K562 (cell line): ENCODE data around the gene WDFY2. TPM values are rescaled to one million over a fixed set of nuclear protein-coding genes. Genes with fewer than 3 reads are reported as not detected.

Experiments
- ATAC-seq: fragments of 200-7000 bp; cut with Tn5 transposase; 3 replicates; pipeline ENCODE4 v1.9.1; 2020; ENCODE audit warnings: moderate library complexity
- BruUV-seq: library from RNA; stranded (reverse); fragments of 400-500 nt; replicated peaks from 2 replicates; lab custom pipeline; 2021; lab: Mats Ljungman, UMichigan
- CTCF ChIA-PET: fragments of 300-600 bp; formaldehyde crosslinking; extraction: SDS; loops from one replicate; lab custom pipeline; 2021; ENCODE audit warnings: low intra/inter-chr PET ratio; lab: Yijun Ruan, JAX
- POLR2A ChIA-PET: fragments of 300-600, 350-650 bp; sonication (Branson Sonifier 250); formaldehyde crosslinking; extraction: SDS; loops from one replicate; lab custom pipeline; 2021; ENCODE audit warnings: antibody characterized with exemption, inconsistent platforms; lab: Yijun Ruan, JAX
- DNase-seq, 4 experiments: peaks; one replicate each; pipeline versions ENCODE4 v3.0.0 to v3.0.0-alpha.2; 2011 to 2018; ENCODE audit warnings: low spot score in 3 of 4, mixed read lengths in 3 of 4; ENCODE audit errors: extremely low read depth in 1 of 4
- FAIRE-seq: peaks from 2 replicates; lab custom pipeline; 2011; peaks lifted over from hg19 to GRCh38; lab: Jason Lieb, UNC
- H2AFZ ChIP-seq: 2 replicates; pipeline ENCODE4 v1.6.0; 2011; ENCODE audit warnings: low read depth, low read length, control low read depth, inconsistent platforms
- H3K27ac ChIP-seq: fragments of 200-600 bp; 3 replicates; pipeline ENCODE4 v1.8.0; 2011; ENCODE audit warnings: low read depth, mild to moderate bottlenecking, control low read depth, inconsistent platforms, low read length, moderate library complexity, mixed read lengths; ENCODE audit errors: extremely low read depth
- H3K27me3 ChIP-seq, 2 experiments: fragments of 300-600 bp in 1 of 2; 2 replicates in 1 of 2; 3 replicates in 1 of 2; pipeline versions ENCODE4 v1.6.0 to v1.8.0; 2011; ENCODE audit warnings: inconsistent platforms in 2 of 2, low read length in 2 of 2, mild to moderate bottlenecking in 1 of 2, mixed read lengths in 1 of 2, moderate library complexity in 1 of 2; ENCODE audit not compliant: control insufficient read depth in 2 of 2, insufficient read depth in 2 of 2
- H3K36me3 ChIP-seq: fragments of 300-600 bp; 3 replicates; pipeline ENCODE4 v1.8.0; 2011; ENCODE audit warnings: mild to moderate bottlenecking, low read length, inconsistent platforms; ENCODE audit not compliant: control insufficient read depth, insufficient read depth
- H3K4me1 ChIP-seq, 2 experiments: fragments of 200-600 bp in 1 of 2; replicated peaks in 1 of 2; 2 replicates in 1 of 2; 3 replicates in 1 of 2; pipeline versions ENCODE4 v1.5.1 to v1.8.0; 2011; ENCODE audit warnings: inconsistent platforms in 2 of 2, low read length in 2 of 2, mild to moderate bottlenecking in 1 of 2, mixed read lengths in 1 of 2, moderate library complexity in 1 of 2; ENCODE audit not compliant: control insufficient read depth in 2 of 2, insufficient read depth in 2 of 2
- H3K4me2 ChIP-seq: 2 replicates; pipeline ENCODE4 v1.6.1; 2011; ENCODE audit warnings: low read length, control low read depth, inconsistent platforms, mixed read lengths; ENCODE audit not compliant: insufficient read depth
- H3K4me3 ChIP-seq: fragments of 200-600 bp; sonication (generic), shearing (Covaris generic); 2 replicates; pipeline ENCODE4 v1.5.1; 2016; ENCODE audit warnings: control low read depth, inconsistent platforms
- H3K79me2 ChIP-seq: fragments of 200-600 bp; 3 replicates; pipeline ENCODE4 v1.8.0; 2011; ENCODE audit warnings: low read length, inconsistent platforms; ENCODE audit not compliant: control insufficient read depth, insufficient read depth
- H3K9ac ChIP-seq, 2 experiments: 2 replicates each; pipeline versions ENCODE4 v1.6.0 to v1.6.1; 2011; ENCODE audit warnings: low read depth in 2 of 2, low read length in 2 of 2, control low read depth in 1 of 2, inconsistent platforms in 1 of 2, mild to moderate bottlenecking in 1 of 2, mixed read lengths in 1 of 2; ENCODE audit not compliant: insufficient read depth in 1 of 2
- H3K9me1 ChIP-seq: one replicate; pipeline ENCODE4 v1.6.0; 2011; ENCODE audit warnings: inconsistent platforms, mild to moderate bottlenecking, low read length, moderate library complexity; ENCODE audit not compliant: control insufficient read depth, insufficient read depth
- H3K9me3 ChIP-seq: replicated peaks from 2 replicates; pipeline ENCODE4 v1.5.1; 2011; ENCODE audit warnings: low read depth, low read length, inconsistent platforms; ENCODE audit not compliant: control insufficient read depth, insufficient read depth
- H4K20me1 ChIP-seq: replicated peaks from 2 replicates; pipeline ENCODE4 v1.6.1; 2011; ENCODE audit warnings: low read length, inconsistent platforms, mixed read lengths; ENCODE audit not compliant: control insufficient read depth, insufficient read depth
- ASH1L ChIP-seq: fragments of 450-650 bp; IDR thresholded peaks from 2 replicates; pipeline ENCODE4 v1.6.1; 2018; ENCODE audit warnings: borderline replicate concordance, mild to moderate bottlenecking, low read depth; ENCODE audit not compliant: partially characterized antibody
- ATF6 ChIP-seq: sonication (generic); formaldehyde crosslinking; IDR thresholded peaks from 2 replicates; pipeline ENCODE4 v1.4.0; 2020; ENCODE audit warnings: mild to moderate bottlenecking, missing genetic modification reagents
- CBFA2T2 ChIP-seq: fragments of 450-650 bp; conservative IDR thresholded peaks from 2 replicates; pipeline ENCODE4 v1.6.1; 2017; ENCODE audit warnings: mild to moderate bottlenecking
- CBFB ChIP-seq: sonication (generic); formaldehyde crosslinking; IDR thresholded peaks from 2 replicates; pipeline ENCODE4 v1.4.0; 2020; ENCODE audit warnings: mild to moderate bottlenecking, missing genetic modification reagents
- EGR1 ChIP-seq: fragments of 450-650 bp; conservative IDR thresholded peaks from 2 replicates; pipeline ENCODE4 v1.6.1; 2017; ENCODE audit warnings: mild to moderate bottlenecking
- EHMT2 ChIP-seq: fragments of 450-650 bp; IDR thresholded peaks from 2 replicates; pipeline ENCODE4 v1.6.1; 2018; ENCODE audit warnings: antibody characterized with exemption
- FOXP4 ChIP-seq: sonication (generic); formaldehyde crosslinking; IDR thresholded peaks from 2 replicates; pipeline ENCODE4 v1.8.0; 2022; ENCODE audit warnings: mild to moderate bottlenecking, missing genetic modification reagents, borderline replicate concordance
- KLF1 ChIP-seq: fragments of 450-650 bp; IDR thresholded peaks from 2 replicates; pipeline ENCODE4 v1.6.1; 2016; ENCODE audit warnings: missing genetic modification characterization, missing compliant biosample characterization
- MCM3 ChIP-seq: fragments of 450-650 bp; IDR thresholded peaks from 2 replicates; pipeline ENCODE4 v1.6.1; 2016
- MECOM ChIP-seq: fragments of 250-450 bp; sonication (Bioruptor Pico); IDR thresholded peaks from 2 replicates; pipeline ENCODE4 v1.8.0; 2022; ENCODE audit warnings: inconsistent platforms
- MEF2D ChIP-seq: conservative IDR thresholded peaks from 2 replicates; pipeline ENCODE4 v1.6.1; 2016; ENCODE audit warnings: low read depth, missing genetic modification characterization, missing compliant biosample characterization
- POLR3A ChIP-seq: IDR thresholded peaks from 2 replicates; pipeline ENCODE4 v1.6.1; 2011; ENCODE audit warnings: borderline replicate concordance, mild to moderate bottlenecking, moderate library complexity; ENCODE audit not compliant: insufficient read length, insufficient read depth; ENCODE audit errors: extremely low read depth
- STAT5A ChIP-seq: IDR thresholded peaks from 2 replicates; pipeline ENCODE4 v1.6.1; 2012; ENCODE audit warnings: low read length, inconsistent platforms, borderline replicate concordance
- TEAD2 ChIP-seq: fragments of 450-650 bp; IDR thresholded peaks from 2 replicates; pipeline ENCODE4 v1.6.1; 2016; ENCODE audit warnings: missing genetic modification characterization, control low read depth, missing compliant biosample characterization
- WGBS: fragments of 100-300 bp; shearing (Covaris generic); methylation state at CpG from one replicate; pipeline ENCODE4 v1.1.6; 2016; ENCODE audit warnings: low coverage, mixed read lengths; ENCODE audit not compliant: insufficient coverage; ENCODE audit errors: missing lambda C conversion rate; 5-methylcytosine and 5-hydroxymethylcytosine counted together
- in situ Hi-C: fragments of 300-500 bp; cut with MboI; formaldehyde crosslinking; loops from 4 replicates; pipeline ENCODE4 v1.15.0; 2018; ENCODE audit warnings: inconsistent platforms, mixed read lengths
- intact Hi-C: fragments of 100-400 bp; cut with micrococcal nuclease; formaldehyde crosslinking; loops from 2 replicates; pipeline ENCODE4 v1.14.2; 2022
- polyA plus RNA-seq, 8 experiments: library from polyadenylated mRNA; depleted of rRNA in 4 of 8; stranded (reverse) in 5 of 8; unstranded in 3 of 8; fragments of >200 nt; fragmentation: Nextera tagmentation in 2 of 8; fragmentation: Illumina TruSeq in 1 of 8; extraction: Ambion mirVana in 2 of 8; extraction: Trizol in 1 of 8; gene quantifications; 2 replicates each; pipeline versions ENCODE4 v1.2.1 to v1.2.3, GENCODE V29; 2011 to 2014; ENCODE audit warnings: inconsistent platforms in 1 of 8, missing spikeins in 1 of 8
- total RNA-seq, 7 experiments: library from RNA; depleted of rRNA in 6 of 7; stranded (reverse); fragments of >200 nt in 6 of 7; fragmentation: Illumina TruSeq in 2 of 7; extraction: Trizol in 2 of 7; gene quantifications; 2 replicates each; pipeline versions ENCODE4 v1.2.1 to v1.2.3, GENCODE V29; 2011 to 2021; ENCODE audit warnings: low replicate concordance in 1 of 7

Gene WDFY2
- total and polyA plus RNA-seq, 9 of the 15 experiments (the other 6 are each of a cell fraction or from before 2014, with no cell fraction given): 0.66 to 6.4 (median 4.4) TPM

GRCh38 chr13:51636349-51636890 lies 52.2 kb downstream of the WDFY2 start:
- intact Hi-C loops (no loop called here), in situ Hi-C loops (no loop called here)
- Histone ChIP-seq H3K4me1 (no peaks in the 10 kb centered on the region), H3K4me3 (no peak overlapping the region), H2AFZ (no peak overlapping the region), H3K79me2 (no peaks in the 10 kb centered on the region), H3K9ac (no peak overlapping the region), H4K20me1 (no peaks in the 10 kb centered on the region), H3K36me3 (no peaks in the 10 kb centered on the region), H3K27me3 (no peaks in the 10 kb centered on the region), H3K9me3 (no peaks in the 10 kb centered on the region), H3K4me2 (no peak overlapping the region), H3K9me1 (no peaks in the 10 kb centered on the region), H3K27ac (no peak overlapping the region)
- ChIA-PET POLR2A (no interaction called here), CTCF (no interaction called here)
- WGBS: 49% methylated on average over 7 of the region's 7 CpGs
- ATAC-seq (no peak), FAIRE-seq (no peak), DNase-seq (no peak)
- TF ChIP-seq FOXP4 (CRISPR knock-in tag): no peak
- BruUV-seq: no TSS peak

GRCh38 chr13:51637852-51638215 lies 53.6 kb downstream of the WDFY2 start:
- no peak overlapping the region for H3K4me3 ChIP-seq
- ATAC-seq: no peak
- ChIA-PET CTCF (no interaction called here), POLR2A (no interaction called here)
- intact Hi-C loops (no loop called here), in situ Hi-C loops (no loop called here)
- no peak for FAIRE-seq
- H3K9me3 ChIP-seq: no peaks in the 10 kb centered on the region
- no peaks in the 10 kb centered on the region for H3K36me3 ChIP-seq
- no peak overlapping the region for H3K9ac ChIP-seq
- no peaks in the 10 kb centered on the region for H3K79me2 ChIP-seq
- no peak overlapping the region for H3K27ac ChIP-seq
- no peak for DNase-seq
- no peak overlapping the region for H3K4me2 ChIP-seq
- no peaks in the 10 kb centered on the region for H4K20me1 ChIP-seq
- no peaks in the 10 kb centered on the region for H3K27me3 ChIP-seq
- no peak overlapping the region for H2AFZ ChIP-seq
- WGBS: 59% methylated on average over 4 of the region's 4 CpGs
- no TSS peak for BruUV-seq
- no peaks in the 10 kb centered on the region for H3K9me1 ChIP-seq
- H3K4me1 ChIP-seq: no peaks in the 10 kb centered on the region
- TF ChIP-seq MCM3 (no peak), MECOM (CRISPR knock-in tag) (no peak), CBFB (CRISPR knock-in tag) (no peak), EHMT2 (no peak), ATF6 (CRISPR knock-in tag) (no peak), CBFA2T2 (no peak), MEF2D (tag) (no peak), ASH1L (no peak), EGR1 (no peak), POLR3A (no peak), KLF1 (no peak), STAT5A (no peak), TEAD2 (tag) (no peak)
